ENCODE results near the gene AAMP. TPM values are rescaled to one million over a fixed set of nuclear protein-coding genes. Genes with fewer than 3 reads are reported as not detected.

The AAMP gene
- total RNA-seq, 1 experiment from 2014 or later: 126 TPM

GRCh38 chr2:218272531-218273212 is 2.7 kb upstream of the AAMP start:
- peaks cover 10% of the 10 kb centered on the region for H4K20me1 ChIP-seq (ENCODE audit: insufficient read depth)
- peak; percentile 85 to 90 for DNase-seq
- peaks cover 39% of the 10 kb centered on the region for H3K4me1 ChIP-seq (replicated peaks; ENCODE audit: insufficient read depth)
- no peaks in the 10 kb centered on the region for H3K9me3 ChIP-seq (ENCODE audit: insufficient read depth, low read depth)
- H3K4me2 ChIP-seq: peak overlapping the region; percentile 97
- peak; percentile 95 for TF ChIP-seq CTCF (conservative IDR thresholded peaks at IDR 0.05)
- TF ChIP-seq EZH2 (IDR thresholded peaks at IDR 0.05; ENCODE audit: low read depth): no peak
- no TSS peak for BruUV-seq (replicated peaks)
- H3K4me3 ChIP-seq: no peak overlapping the region; the same call in 1 of the 2 replicates
- peaks cover 44% of the 10 kb centered on the region for H3K79me2 ChIP-seq (ENCODE audit: low read depth)
- no peaks in the 10 kb centered on the region for H3K27me3 ChIP-seq (ENCODE audit: insufficient read depth, low read depth)
- H3K36me3 ChIP-seq (ENCODE audit: low read depth): peaks cover 18% of the 10 kb centered on the region
- H2AFZ ChIP-seq: no peak overlapping the region
- H3F3A ChIP-seq (ENCODE audit: insufficient read depth, low read depth): peaks cover 37% of the 10 kb centered on the region
- ChIA-PET CTCF (interaction anchor here (0.6 to 2.9 kb wide), 9 partner anchors 10 to 314 kb away, joined by 3 to 26 read pairs (median 6); partner anchors contain the start of genes CATIP, CTDSP1 and TMBIM1), POLR2A (ENCODE audit: unreplicated experiment) (interaction anchor here (0.6 to 1.0 kb wide), 6 partner anchors 10 to 729 kb away, joined by 3 to 8 read pairs (median 6); no protein-coding TSS in a partner anchor)
- intact Hi-C loops (cut with micrococcal nuclease; ENCODE audit: unreplicated experiment): loop anchor here (1.0 to 10.0 kb wide), 9 partner anchors 15 to 575 kb away; partner anchors contain the start of genes BCS1L and ZNF142
- no peaks in the 10 kb centered on the region for H3K9me2 ChIP-seq (ENCODE audit: insufficient read depth)
- peak overlapping the region; percentile 69 for H3K27ac ChIP-seq

- Histone ChIP-seq H3K4me1 (replicated peaks; ENCODE audit: insufficient read depth) (peaks cover 39% of the 10 kb centered on the region), H3K9me2 (ENCODE audit: insufficient read depth) (no peaks in the 10 kb centered on the region), H3K27me3 (ENCODE audit: insufficient read depth, low read depth) (no peaks in the 10 kb centered on the region), H3K4me3 (peak overlapping the region; percentile 91; the same call in 1 of the 2 replicates), H3K36me3 (ENCODE audit: low read depth) (peaks cover 23% of the 10 kb centered on the region), H2AFZ (no peak overlapping the region), H3K9me3 (ENCODE audit: insufficient read depth, low read depth) (no peaks in the 10 kb centered on the region), H3K79me2 (ENCODE audit: low read depth) (peaks cover 48% of the 10 kb centered on the region), H4K20me1 (ENCODE audit: insufficient read depth) (peaks cover 15% of the 10 kb centered on the region), H3F3A (ENCODE audit: insufficient read depth, low read depth) (peaks cover 37% of the 10 kb centered on the region), H3K4me2 (peak overlapping the region; percentile 97), H3K27ac (peak overlapping the region; percentile 52)
- BruUV-seq (replicated peaks): TSS peak; percentile 23
- POLR2A ChIA-PET (ENCODE audit: unreplicated experiment): interaction anchor here (0.5 to 0.9 kb wide), 4 partner anchors 23 to 730 kb away, joined by 3 to 4 read pairs (median 3); no protein-coding TSS in a partner anchor
- no peak for TF ChIP-seq CTCF (conservative IDR thresholded peaks at IDR 0.05)
- TF ChIP-seq EZH2 (IDR thresholded peaks at IDR 0.05; ENCODE audit: low read depth): no peak
- DNase-seq: no peak
- CTCF ChIA-PET: interaction anchor here (0.6 to 2.9 kb wide), 9 partner anchors 11 to 315 kb away, joined by 3 to 26 read pairs (median 6); partner anchors contain the start of genes CATIP, CTDSP1 and TMBIM1
- intact Hi-C loops (cut with micrococcal nuclease; ENCODE audit: unreplicated experiment): loop anchor here (1.0 to 10.0 kb wide), 9 partner anchors 15 to 575 kb away; partner anchors contain the start of genes BCS1L and ZNF142
These were observed 2.1 kb upstream of the AAMP start for GRCh38 chr2:218271865-218272530.

GRCh38 chr2:218271487-218271797 is 1.5 kb upstream of the AAMP start:
- peaks cover 39% of the 10 kb centered on the region for H3K4me1 ChIP-seq (replicated peaks; ENCODE audit: insufficient read depth)
- no peaks in the 10 kb centered on the region for H3K9me2 ChIP-seq (ENCODE audit: insufficient read depth)
- peak overlapping the region; percentile 77; the same call in 1 of the 2 replicates for H2AFZ ChIP-seq
- no TSS peak for BruUV-seq (replicated peaks)
- H3K27ac ChIP-seq: peak overlapping the region; percentile 52
- H3F3A ChIP-seq (ENCODE audit: insufficient read depth, low read depth): peaks cover 37% of the 10 kb centered on the region
- peak overlapping the region; percentile 91 for H3K4me3 ChIP-seq
- peaks cover 52% of the 10 kb centered on the region for H3K79me2 ChIP-seq (ENCODE audit: low read depth)
- DNase-seq: peak; percentile 49 to 72
- intact Hi-C loops (cut with micrococcal nuclease; ENCODE audit: unreplicated experiment): loop anchor here (5.0 to 10.0 kb wide), 3 partner anchors 84 to 576 kb away; partner anchors contain the start of genes BCS1L and ZNF142
- H3K4me2 ChIP-seq: peak overlapping the region; percentile 97
- H3K27me3 ChIP-seq (ENCODE audit: insufficient read depth, low read depth): no peaks in the 10 kb centered on the region
- CTCF ChIA-PET: interaction anchor here (0.8 to 2.9 kb wide), 5 partner anchors 11 to 125 kb away, joined by 3 to 26 read pairs (median 4); partner anchors contain the start of genes CATIP and TMBIM1
- no peaks in the 10 kb centered on the region for H3K9me3 ChIP-seq (ENCODE audit: insufficient read depth, low read depth)
- peaks cover 19% of the 10 kb centered on the region for H4K20me1 ChIP-seq (ENCODE audit: insufficient read depth)
- TF ChIP-seq CTCF (conservative IDR thresholded peaks at IDR 0.05) (no peak), EZH2 (IDR thresholded peaks at IDR 0.05; ENCODE audit: low read depth) (no peak)
- peaks cover 18% of the 10 kb centered on the region for H3K36me3 ChIP-seq (ENCODE audit: low read depth)
- POLR2A ChIA-PET (ENCODE audit: unreplicated experiment): interaction anchor here (0.5 to 0.9 kb wide), 4 partner anchors 24 to 117 kb away, joined by 3 to 4 read pairs (median 3); no protein-coding TSS in a partner anchor

Measured in PC-9 (cell line).